WTC11 (cell line): ENCODE measurements around the gene ERH. TPM values are rescaled to one million over a fixed set of nuclear protein-coding genes. Genes with fewer than 3 reads are reported as not detected.

ENCODE experiments used
- ATAC-seq: fragments of 200-7000 bp; cut with Tn5 transposase; 2 replicates; pipeline ENCODE4 v1.10.0; 2021; ENCODE audit warnings: mild to moderate bottlenecking, moderate library complexity
- CTCF ChIA-PET: fragments of 300-600 bp; sonication (Branson Sonifier 250); formaldehyde crosslinking; loops from one replicate; lab custom pipeline; 2021; ENCODE audit warnings: antibody characterized with exemption; lab: Charles Lee
- POLR2A ChIA-PET: fragments of 350-600 bp; sonication (Branson Sonifier 250); formaldehyde crosslinking; loops from one replicate; lab custom pipeline; 2021; ENCODE audit warnings: antibody characterized with exemption; lab: Charles Lee
- DNase-seq: peaks from one replicate; pipeline ENCODE4 v3.0.0; 2021; ENCODE audit warnings: low spot score
- H3K27ac Mint-ChIP-seq: 2 replicates; pipeline ENCODE4 v1.8.0; 2021; ENCODE audit warnings: mixed read lengths
- H3K27me3 Mint-ChIP-seq: 2 replicates; pipeline ENCODE4 v1.8.0; 2021; ENCODE audit warnings: low read depth, mild to moderate bottlenecking, moderate library complexity, mixed read lengths
- H3K36me3 Mint-ChIP-seq: 2 replicates; pipeline ENCODE4 v1.8.0; 2021; ENCODE audit warnings: mixed read lengths
- H3K4me1 Mint-ChIP-seq: 2 replicates; pipeline ENCODE4 v1.8.0; 2022; ENCODE audit warnings: mixed read lengths
- H3K4me3 Mint-ChIP-seq: 2 replicates; pipeline ENCODE4 v1.8.0; 2021; ENCODE audit warnings: mild to moderate bottlenecking, moderate library complexity, mixed read lengths
- H3K9me3 Mint-ChIP-seq: 2 replicates; pipeline ENCODE4 v1.8.0; 2021; ENCODE audit warnings: mixed read lengths
- CBFB ChIP-seq: sonication (generic); formaldehyde crosslinking; IDR thresholded peaks from 2 replicates; pipeline ENCODE4 v1.8.1; 2022; ENCODE audit warnings: mild to moderate bottlenecking, low read depth, missing genetic modification reagents
- E2F1 ChIP-seq: sonication (generic); formaldehyde crosslinking; IDR thresholded peaks from 2 replicates; pipeline ENCODE4 v1.8.0; 2022; ENCODE audit warnings: mild to moderate bottlenecking, missing genetic modification reagents
- E2F4 ChIP-seq: sonication (generic); formaldehyde crosslinking; IDR thresholded peaks from 2 replicates; pipeline ENCODE4 v1.8.1; 2022; ENCODE audit warnings: low read depth, mild to moderate bottlenecking, moderate library complexity, missing genetic modification reagents, borderline replicate concordance
- ELF4 ChIP-seq: sonication (generic); formaldehyde crosslinking; IDR thresholded peaks from 2 replicates; pipeline ENCODE4 v1.8.1; 2022; ENCODE audit warnings: low read depth, mild to moderate bottlenecking, moderate library complexity, missing genetic modification reagents
- ESRRA ChIP-seq: sonication (generic); formaldehyde crosslinking; IDR thresholded peaks from 2 replicates; pipeline ENCODE4 v1.8.1; 2022; ENCODE audit warnings: mild to moderate bottlenecking, missing genetic modification reagents, borderline replicate concordance
- ETV6 ChIP-seq: sonication (generic); formaldehyde crosslinking; IDR thresholded peaks from 2 replicates; pipeline ENCODE4 v1.8.1; 2022; ENCODE audit warnings: mild to moderate bottlenecking, missing genetic modification reagents
- FOXJ3 ChIP-seq: sonication (generic); formaldehyde crosslinking; IDR thresholded peaks from 2 replicates; pipeline ENCODE4 v1.9.0; 2021; ENCODE audit warnings: missing genetic modification reagents, mild to moderate bottlenecking, borderline replicate concordance
- FOXP1 ChIP-seq: sonication (generic); formaldehyde crosslinking; IDR thresholded peaks from 2 replicates; pipeline ENCODE4 v1.8.0; 2022; ENCODE audit warnings: missing genetic modification reagents, mild to moderate bottlenecking, moderate library complexity, borderline replicate concordance
- KAT7 ChIP-seq: sonication (generic); formaldehyde crosslinking; IDR thresholded peaks from 2 replicates; pipeline ENCODE4 v1.8.1; 2023; ENCODE audit warnings: missing genetic modification reagents, mild to moderate bottlenecking, borderline replicate concordance
- MXD4 ChIP-seq: fragments of 250-450 bp; sonication (Bioruptor Pico); IDR thresholded peaks from 2 replicates; pipeline ENCODE4 v1.8.0; 2021; ENCODE audit warnings: mild to moderate bottlenecking, moderate library complexity, borderline replicate concordance
- NR1H2 ChIP-seq: sonication (generic); formaldehyde crosslinking; IDR thresholded peaks from 2 replicates; pipeline ENCODE4 v1.9.0; 2021; ENCODE audit warnings: mild to moderate bottlenecking, moderate library complexity, missing genetic modification reagents
- SP1 ChIP-seq: sonication (generic); formaldehyde crosslinking; conservative IDR thresholded peaks from 2 replicates; pipeline ENCODE4 v1.8.1; 2022; ENCODE audit warnings: missing genetic modification reagents
- TEAD4 ChIP-seq: sonication (generic); formaldehyde crosslinking; IDR thresholded peaks from 2 replicates; pipeline ENCODE4 v1.8.0; 2022; ENCODE audit warnings: mild to moderate bottlenecking, missing genetic modification reagents
- TP53 ChIP-seq: sonication (generic); formaldehyde crosslinking; IDR thresholded peaks from 2 replicates; pipeline ENCODE4 v1.8.1; 2023; ENCODE audit warnings: mild to moderate bottlenecking, missing genetic modification reagents
- ZBTB21 ChIP-seq: sonication (generic); formaldehyde crosslinking; IDR thresholded peaks from 2 replicates; pipeline ENCODE4 v1.8.1; 2023; ENCODE audit warnings: mild to moderate bottlenecking, missing genetic modification reagents, borderline replicate concordance
- ZNF121 ChIP-seq: sonication (generic); formaldehyde crosslinking; IDR thresholded peaks from 2 replicates; pipeline ENCODE4 v1.8.0; 2023; ENCODE audit warnings: missing genetic modification reagents
- total RNA-seq: library from RNA; stranded (reverse); gene quantifications from 3 replicates; pipeline ENCODE4 v1.2.3, GENCODE V29; 2021
- TF ChIP-seq, protein P1 (sequence below): sonication (generic); formaldehyde crosslinking; IDR thresholded peaks from 2 replicates; pipeline ENCODE4 v1.8.1; 2023; ENCODE audit warnings: mild to moderate bottlenecking, moderate library complexity, missing genetic modification reagents
- TF ChIP-seq, protein P2 (sequence below): sonication (generic); formaldehyde crosslinking; IDR thresholded peaks from 2 replicates; pipeline ENCODE4 v1.8.0; 2022; ENCODE audit warnings: missing genetic modification reagents
- TF ChIP-seq, protein P3 (sequence below): sonication (generic); formaldehyde crosslinking; IDR thresholded peaks from 2 replicates; pipeline ENCODE4 v1.8.1; 2023; ENCODE audit warnings: mild to moderate bottlenecking, missing genetic modification reagents
- TF ChIP-seq, protein P4 (sequence below): sonication (generic); formaldehyde crosslinking; conservative IDR thresholded peaks from 2 replicates; pipeline ENCODE4 v1.8.1; 2023; ENCODE audit warnings: mild to moderate bottlenecking, low read depth, missing genetic modification reagents, moderate library complexity

The ERH gene
- total RNA-seq, 1 experiment from 2014 or later, result 363 TPM

- ChIA-PET CTCF (interaction anchor here (8.3 kb wide), 1 partner anchor 13 kb away, joined by 56 read pairs; no protein-coding TSS in a partner anchor), POLR2A (no interaction called here)
- no peak for TF ChIP-seq E2F4 (CRISPR knock-in tag)
- no peak for TF ChIP-seq TEAD4
- no peak for TF ChIP-seq FOXJ3 (CRISPR knock-in tag)
- TF ChIP-seq ELF4 (CRISPR knock-in tag), result no peak
- TF ChIP-seq E2F1 (CRISPR knock-in tag), result no peak
- no peak for TF ChIP-seq NR1H2 (CRISPR knock-in tag)
- TF ChIP-seq TP53, result no peak
- no peak for TF ChIP-seq ZNF121 (CRISPR knock-in tag)
- TF ChIP-seq FOXP1 (CRISPR knock-in tag), result no peak
- TF ChIP-seq CBFB (CRISPR knock-in tag), result no peak
- TF ChIP-seq, protein P1, sequence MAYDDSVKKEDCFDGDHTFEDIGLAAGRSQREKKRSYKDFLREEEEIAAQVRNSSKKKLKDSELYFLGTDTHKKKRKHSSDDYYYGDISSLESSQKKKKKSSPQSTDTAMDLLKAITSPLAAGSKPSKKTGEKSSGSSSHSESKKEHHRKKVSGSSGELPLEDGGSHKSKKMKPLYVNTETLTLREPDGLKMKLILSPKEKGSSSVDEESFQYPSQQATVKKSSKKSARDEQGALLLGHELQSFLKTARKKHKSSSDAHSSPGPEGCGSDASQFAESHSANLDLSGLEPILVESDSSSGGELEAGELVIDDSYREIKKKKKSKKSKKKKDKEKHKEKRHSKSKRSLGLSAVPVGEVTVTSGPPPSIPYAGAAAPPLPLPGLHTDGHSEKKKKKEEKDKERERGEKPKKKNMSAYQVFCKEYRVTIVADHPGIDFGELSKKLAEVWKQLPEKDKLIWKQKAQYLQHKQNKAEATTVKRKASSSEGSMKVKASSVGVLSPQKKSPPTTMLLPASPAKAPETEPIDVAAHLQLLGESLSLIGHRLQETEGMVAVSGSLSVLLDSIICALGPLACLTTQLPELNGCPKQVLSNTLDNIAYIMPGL, result no peak
- TF ChIP-seq, protein P2, sequence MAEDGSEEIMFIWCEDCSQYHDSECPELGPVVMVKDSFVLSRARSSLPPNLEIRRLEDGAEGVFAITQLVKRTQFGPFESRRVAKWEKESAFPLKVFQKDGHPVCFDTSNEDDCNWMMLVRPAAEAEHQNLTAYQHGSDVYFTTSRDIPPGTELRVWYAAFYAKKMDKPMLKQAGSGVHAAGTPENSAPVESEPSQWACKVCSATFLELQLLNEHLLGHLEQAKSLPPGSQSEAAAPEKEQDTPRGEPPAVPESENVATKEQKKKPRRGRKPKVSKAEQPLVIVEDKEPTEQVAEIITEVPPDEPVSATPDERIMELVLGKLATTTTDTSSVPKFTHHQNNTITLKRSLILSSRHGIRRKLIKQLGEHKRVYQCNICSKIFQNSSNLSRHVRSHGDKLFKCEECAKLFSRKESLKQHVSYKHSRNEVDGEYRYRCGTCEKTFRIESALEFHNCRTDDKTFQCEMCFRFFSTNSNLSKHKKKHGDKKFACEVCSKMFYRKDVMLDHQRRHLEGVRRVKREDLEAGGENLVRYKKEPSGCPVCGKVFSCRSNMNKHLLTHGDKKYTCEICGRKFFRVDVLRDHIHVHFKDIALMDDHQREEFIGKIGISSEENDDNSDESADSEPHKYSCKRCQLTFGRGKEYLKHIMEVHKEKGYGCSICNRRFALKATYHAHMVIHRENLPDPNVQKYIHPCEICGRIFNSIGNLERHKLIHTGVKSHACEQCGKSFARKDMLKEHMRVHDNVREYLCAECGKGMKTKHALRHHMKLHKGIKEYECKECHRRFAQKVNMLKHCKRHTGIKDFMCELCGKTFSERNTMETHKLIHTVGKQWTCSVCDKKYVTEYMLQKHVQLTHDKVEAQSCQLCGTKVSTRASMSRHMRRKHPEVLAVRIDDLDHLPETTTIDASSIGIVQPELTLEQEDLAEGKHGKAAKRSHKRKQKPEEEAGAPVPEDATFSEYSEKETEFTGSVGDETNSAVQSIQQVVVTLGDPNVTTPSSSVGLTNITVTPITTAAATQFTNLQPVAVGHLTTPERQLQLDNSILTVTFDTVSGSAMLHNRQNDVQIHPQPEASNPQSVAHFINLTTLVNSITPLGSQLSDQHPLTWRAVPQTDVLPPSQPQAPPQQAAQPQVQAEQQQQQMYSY (CRISPR knock-in tag), result no peak
- TF ChIP-seq, protein P3, sequence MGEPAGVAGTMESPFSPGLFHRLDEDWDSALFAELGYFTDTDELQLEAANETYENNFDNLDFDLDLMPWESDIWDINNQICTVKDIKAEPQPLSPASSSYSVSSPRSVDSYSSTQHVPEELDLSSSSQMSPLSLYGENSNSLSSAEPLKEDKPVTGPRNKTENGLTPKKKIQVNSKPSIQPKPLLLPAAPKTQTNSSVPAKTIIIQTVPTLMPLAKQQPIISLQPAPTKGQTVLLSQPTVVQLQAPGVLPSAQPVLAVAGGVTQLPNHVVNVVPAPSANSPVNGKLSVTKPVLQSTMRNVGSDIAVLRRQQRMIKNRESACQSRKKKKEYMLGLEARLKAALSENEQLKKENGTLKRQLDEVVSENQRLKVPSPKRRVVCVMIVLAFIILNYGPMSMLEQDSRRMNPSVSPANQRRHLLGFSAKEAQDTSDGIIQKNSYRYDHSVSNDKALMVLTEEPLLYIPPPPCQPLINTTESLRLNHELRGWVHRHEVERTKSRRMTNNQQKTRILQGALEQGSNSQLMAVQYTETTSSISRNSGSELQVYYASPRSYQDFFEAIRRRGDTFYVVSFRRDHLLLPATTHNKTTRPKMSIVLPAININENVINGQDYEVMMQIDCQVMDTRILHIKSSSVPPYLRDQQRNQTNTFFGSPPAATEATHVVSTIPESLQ (CRISPR knock-in tag), result no peak
- TF ChIP-seq MXD4 (CRISPR knock-in tag), result no peak
- TF ChIP-seq, protein P4, sequence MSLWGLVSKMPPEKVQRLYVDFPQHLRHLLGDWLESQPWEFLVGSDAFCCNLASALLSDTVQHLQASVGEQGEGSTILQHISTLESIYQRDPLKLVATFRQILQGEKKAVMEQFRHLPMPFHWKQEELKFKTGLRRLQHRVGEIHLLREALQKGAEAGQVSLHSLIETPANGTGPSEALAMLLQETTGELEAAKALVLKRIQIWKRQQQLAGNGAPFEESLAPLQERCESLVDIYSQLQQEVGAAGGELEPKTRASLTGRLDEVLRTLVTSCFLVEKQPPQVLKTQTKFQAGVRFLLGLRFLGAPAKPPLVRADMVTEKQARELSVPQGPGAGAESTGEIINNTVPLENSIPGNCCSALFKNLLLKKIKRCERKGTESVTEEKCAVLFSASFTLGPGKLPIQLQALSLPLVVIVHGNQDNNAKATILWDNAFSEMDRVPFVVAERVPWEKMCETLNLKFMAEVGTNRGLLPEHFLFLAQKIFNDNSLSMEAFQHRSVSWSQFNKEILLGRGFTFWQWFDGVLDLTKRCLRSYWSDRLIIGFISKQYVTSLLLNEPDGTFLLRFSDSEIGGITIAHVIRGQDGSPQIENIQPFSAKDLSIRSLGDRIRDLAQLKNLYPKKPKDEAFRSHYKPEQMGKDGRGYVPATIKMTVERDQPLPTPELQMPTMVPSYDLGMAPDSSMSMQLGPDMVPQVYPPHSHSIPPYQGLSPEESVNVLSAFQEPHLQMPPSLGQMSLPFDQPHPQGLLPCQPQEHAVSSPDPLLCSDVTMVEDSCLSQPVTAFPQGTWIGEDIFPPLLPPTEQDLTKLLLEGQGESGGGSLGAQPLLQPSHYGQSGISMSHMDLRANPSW (CRISPR knock-in tag), result no peak
- TF ChIP-seq ESRRA, result no peak
- no peak for TF ChIP-seq ZBTB21
- TF ChIP-seq ETV6 (CRISPR knock-in tag), result no peak
- TF ChIP-seq SP1, result no peak
- no peak for TF ChIP-seq KAT7 (CRISPR knock-in tag)
- Mint-ChIP-seq H3K4me3 (no peak overlapping the region), H3K36me3 (no peaks in the 10 kb centered on the region), H3K4me1 (no peaks in the 10 kb centered on the region), H3K27ac (no peak overlapping the region), H3K9me3 (no peaks in the 10 kb centered on the region), H3K27me3 (no peaks in the 10 kb centered on the region)
- DNase-seq (no peak), ATAC-seq (no peak)
Measured at GRCh38 chr14:69334576-69334975, 63.5 kb downstream of the ERH start.
